ENCODE results near the gene RHBDL2. TPM values are rescaled to one million over a fixed set of nuclear protein-coding genes. Genes with fewer than 3 reads are reported as not detected.

The RHBDL2 gene
- total RNA-seq, 1 donor from 2014 or later = not detected

DNA sequence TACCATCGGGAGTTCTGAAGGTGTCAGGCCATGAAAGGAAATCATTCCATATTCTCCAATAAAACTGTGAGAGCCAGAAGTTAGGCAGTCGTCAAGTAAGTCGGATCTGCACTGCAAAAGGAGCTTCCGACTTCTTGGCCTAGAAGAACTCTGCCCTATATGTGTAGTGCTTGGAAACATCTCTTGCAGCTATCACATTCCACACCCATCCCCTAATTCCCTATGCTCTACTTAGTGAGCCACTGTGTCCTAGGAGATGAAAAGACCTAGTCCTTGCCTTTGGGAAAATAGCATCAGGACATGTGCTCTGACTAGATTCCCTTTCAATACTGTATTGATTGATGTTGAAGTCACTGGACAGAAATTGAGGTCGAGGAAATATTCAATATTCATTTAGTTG lies 52.0 kb downstream of the RHBDL2 start:
- Mint-ChIP-seq H3K4me1 (no peaks in the 10 kb centered on the region), H3K27ac (no peak overlapping the region), H3K9me3 (no peaks in the 10 kb centered on the region), H3K36me3 (ENCODE audit: low read depth) (no peaks in the 10 kb centered on the region), H3K27me3 (no peaks in the 10 kb centered on the region), H3K4me3 (no peak overlapping the region)
- ChIA-PET POLR2A (no interaction called here), CTCF (no interaction called here)
- intact Hi-C loops (cut with micrococcal nuclease) = no loop called here
- no peak for ATAC-seq (ENCODE audit: low read depth)
- TF ChIP-seq, protein P1, sequence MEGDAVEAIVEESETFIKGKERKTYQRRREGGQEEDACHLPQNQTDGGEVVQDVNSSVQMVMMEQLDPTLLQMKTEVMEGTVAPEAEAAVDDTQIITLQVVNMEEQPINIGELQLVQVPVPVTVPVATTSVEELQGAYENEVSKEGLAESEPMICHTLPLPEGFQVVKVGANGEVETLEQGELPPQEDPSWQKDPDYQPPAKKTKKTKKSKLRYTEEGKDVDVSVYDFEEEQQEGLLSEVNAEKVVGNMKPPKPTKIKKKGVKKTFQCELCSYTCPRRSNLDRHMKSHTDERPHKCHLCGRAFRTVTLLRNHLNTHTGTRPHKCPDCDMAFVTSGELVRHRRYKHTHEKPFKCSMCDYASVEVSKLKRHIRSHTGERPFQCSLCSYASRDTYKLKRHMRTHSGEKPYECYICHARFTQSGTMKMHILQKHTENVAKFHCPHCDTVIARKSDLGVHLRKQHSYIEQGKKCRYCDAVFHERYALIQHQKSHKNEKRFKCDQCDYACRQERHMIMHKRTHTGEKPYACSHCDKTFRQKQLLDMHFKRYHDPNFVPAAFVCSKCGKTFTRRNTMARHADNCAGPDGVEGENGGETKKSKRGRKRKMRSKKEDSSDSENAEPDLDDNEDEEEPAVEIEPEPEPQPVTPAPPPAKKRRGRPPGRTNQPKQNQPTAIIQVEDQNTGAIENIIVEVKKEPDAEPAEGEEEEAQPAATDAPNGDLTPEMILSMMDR (IDR thresholded peaks at IDR 0.05) = no peak
- DNase-seq = no peak

DNA sequence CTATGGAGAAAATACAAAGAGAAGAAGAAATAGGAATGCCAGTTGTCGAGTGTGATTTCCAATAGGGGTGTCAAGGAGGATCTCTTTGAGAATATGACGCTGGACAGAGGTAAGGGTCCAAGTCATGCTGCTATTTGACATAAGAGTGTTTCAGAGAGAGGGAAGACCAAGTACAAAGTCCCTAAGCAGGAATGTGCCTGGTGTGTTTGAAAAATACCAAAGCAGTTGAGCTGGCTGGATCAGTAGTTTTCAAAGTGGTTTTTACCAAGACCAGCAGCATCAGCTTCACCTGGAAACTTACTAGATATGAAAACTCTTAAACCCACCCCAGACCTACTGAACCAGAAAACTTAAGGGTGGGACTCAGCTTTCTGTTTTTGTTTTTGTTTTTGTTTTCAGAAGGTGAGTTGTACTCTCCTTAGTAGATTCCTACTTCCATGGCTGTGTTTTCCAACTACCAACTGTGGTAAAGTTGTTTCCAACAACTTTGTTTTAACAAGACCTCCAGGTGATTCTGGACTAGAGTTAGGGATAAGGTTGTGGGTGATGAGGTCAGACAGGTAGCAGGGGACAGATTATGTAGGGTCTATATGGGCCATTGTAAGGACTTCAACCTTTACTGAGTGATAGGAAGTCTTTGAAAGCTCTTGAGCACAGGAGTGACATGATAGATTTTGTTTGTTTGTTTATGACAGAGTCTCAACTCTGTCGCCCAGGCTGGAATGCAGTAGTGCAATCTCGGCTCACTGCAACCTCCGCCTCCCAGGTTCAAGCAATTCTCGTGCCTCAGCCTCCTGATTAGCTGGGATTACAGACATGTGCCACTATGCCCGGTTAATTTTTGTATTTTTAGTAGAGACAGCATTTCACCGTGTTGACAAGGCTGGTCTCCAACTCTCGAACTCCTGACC lies 53.0 kb downstream of the RHBDL2 start:
- no peaks in the 10 kb centered on the region for H3K4me1 Mint-ChIP-seq
- H3K27ac Mint-ChIP-seq = no peak overlapping the region
- ATAC-seq (ENCODE audit: low read depth) = no peak
- H3K4me3 Mint-ChIP-seq = no peak overlapping the region
- POLR2A ChIA-PET = no interaction called here
- no peaks in the 10 kb centered on the region for H3K36me3 Mint-ChIP-seq (ENCODE audit: low read depth)
- TF ChIP-seq, protein P1 (IDR thresholded peaks at IDR 0.05) = no peak
- no peak for DNase-seq
- CTCF ChIA-PET = no interaction called here
- intact Hi-C loops (cut with micrococcal nuclease) = no loop called here
- H3K27me3 Mint-ChIP-seq = no peaks in the 10 kb centered on the region
- H3K9me3 Mint-ChIP-seq = no peaks in the 10 kb centered on the region

DNA sequence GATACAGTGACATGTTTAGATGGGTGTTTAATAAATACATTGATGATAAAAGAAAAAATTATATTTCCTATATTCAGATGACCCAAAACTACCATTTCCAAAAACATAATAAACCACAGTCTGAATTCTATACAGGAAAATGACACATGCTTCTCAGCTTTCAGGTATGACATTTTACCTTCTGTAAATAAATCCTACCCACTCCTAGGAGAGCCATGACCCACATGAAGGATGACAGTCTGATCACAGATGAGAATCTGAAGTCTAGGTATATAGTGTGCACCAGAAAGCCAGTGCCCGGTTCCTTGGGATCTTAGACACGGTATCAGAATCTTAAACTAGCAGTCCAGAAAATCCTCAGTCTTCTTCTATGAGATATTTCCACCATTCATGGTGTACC lies 56.5 kb downstream of the RHBDL2 start:
- intact Hi-C loops (cut with micrococcal nuclease) = no loop called here
- POLR2A ChIA-PET = no interaction called here

DNA sequence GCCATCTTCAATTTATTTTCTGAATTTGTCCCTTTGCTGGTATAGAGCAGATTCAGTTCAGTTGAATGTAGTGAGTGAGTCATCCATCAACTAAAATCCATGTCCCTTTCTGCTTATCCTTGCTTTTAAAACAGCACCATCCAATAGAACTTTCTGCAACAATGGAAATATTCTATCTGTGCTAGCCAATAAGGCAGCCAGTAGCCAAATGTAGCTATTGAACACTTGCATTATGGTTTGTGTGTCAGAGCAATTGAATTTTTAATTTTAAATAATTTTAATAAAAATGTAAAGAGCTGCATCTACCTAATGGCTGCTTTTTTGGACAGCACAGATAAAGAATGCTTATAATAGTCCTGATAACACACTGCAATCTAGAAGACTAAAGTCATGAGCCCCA lies 60.1 kb downstream of the RHBDL2 start, which contains the start of gene GJA9:
GJA9 (minus strand) TSS at position 101 of the 400 bp plus-strand sequence. CDS start 5,489 bp downstream, outside the sequence.
- TF ChIP-seq, protein P1 (IDR thresholded peaks at IDR 0.05) = no peak
- ATAC-seq (ENCODE audit: low read depth) (no peak), DNase-seq (no peak)
- no peaks in the 10 kb centered on the region for H3K9me3 Mint-ChIP-seq
- no peaks in the 10 kb centered on the region for H3K4me1 Mint-ChIP-seq
- no peak within 1 kb of the TSS for H3K27ac Mint-ChIP-seq
- ChIA-PET POLR2A (no interaction called here), CTCF (no interaction called here)
- intact Hi-C loops (cut with micrococcal nuclease) = no loop called here
- H3K4me3 Mint-ChIP-seq = no peak within 1 kb of the TSS
- no peaks in the 10 kb centered on the region for H3K36me3 Mint-ChIP-seq (ENCODE audit: low read depth)
- H3K27me3 Mint-ChIP-seq = no peaks in the 10 kb centered on the region

More for the DNA sequence above, 56.5 kb downstream of the RHBDL2 start:
- TF ChIP-seq, protein P1 (IDR thresholded peaks at IDR 0.05) = no peak
- ATAC-seq (ENCODE audit: low read depth) (no peak), DNase-seq (no peak)
- CTCF ChIA-PET = no interaction called here
- Mint-ChIP-seq H3K4me3 (no peak overlapping the region), H3K4me1 (no peaks in the 10 kb centered on the region), H3K27ac (no peak overlapping the region), H3K9me3 (no peaks in the 10 kb centered on the region), H3K36me3 (ENCODE audit: low read depth) (no peaks in the 10 kb centered on the region), H3K27me3 (no peaks in the 10 kb centered on the region)

DNA sequence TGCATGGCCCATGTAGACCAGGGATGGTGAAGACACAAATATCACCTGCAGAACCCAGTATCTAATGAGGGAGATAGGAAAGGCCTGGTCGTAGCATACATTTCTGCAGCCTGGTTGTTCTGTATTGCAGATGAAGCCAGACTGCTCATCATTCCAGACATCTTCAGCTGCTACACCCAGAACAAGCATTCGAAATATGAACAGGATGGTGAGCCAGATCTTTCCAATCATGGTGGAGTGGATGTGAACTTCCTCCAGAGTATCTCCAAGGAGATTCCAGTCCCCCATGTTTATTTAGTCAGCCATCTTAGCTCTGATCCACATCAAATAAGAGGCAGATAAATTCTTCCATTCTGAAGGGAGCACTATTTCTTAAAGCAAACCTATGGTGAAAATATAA lies 65.8 kb downstream of the RHBDL2 start:
- CTCF ChIA-PET = interaction anchor here (0.6 kb wide), 1 partner anchor 21 kb away, joined by 3 read pairs; no protein-coding TSS in a partner anchor
- ATAC-seq (ENCODE audit: low read depth) = no peak
- no peaks in the 10 kb centered on the region for H3K9me3 Mint-ChIP-seq
- TF ChIP-seq, protein P1 (IDR thresholded peaks at IDR 0.05) = no peak
- H3K36me3 Mint-ChIP-seq (ENCODE audit: low read depth) = peaks cover 4% of the 10 kb centered on the region
- POLR2A ChIA-PET = interaction anchor here (0.5 kb wide), 1 partner anchor 10 kb away, joined by 4 read pairs; no protein-coding TSS in a partner anchor
- no peak overlapping the region for H3K4me3 Mint-ChIP-seq
- intact Hi-C loops (cut with micrococcal nuclease) = loop anchor here (10.0 kb wide), 1 partner anchor 389 kb away; no protein-coding TSS in a partner anchor
- no peak for DNase-seq
- no peak overlapping the region for H3K27ac Mint-ChIP-seq
- no peaks in the 10 kb centered on the region for H3K27me3 Mint-ChIP-seq
- H3K4me1 Mint-ChIP-seq = peaks cover 23% of the 10 kb centered on the region

Measured in activated B cell treated with CpG ODN at 0.5 μM for 24 hours (primary cell).